ENCODE measurements around the gene MUL1.

- TF ChIP-seq CTCF (conservative IDR thresholded peaks at IDR 0.05 in 1 of 2, IDR thresholded peaks at IDR 0.05 in 1 of 2; ENCODE audit: low read depth in 1 of 2, low read length in 2 of 2) (no peak), EZH2 (IDR thresholded peaks at IDR 0.05; ENCODE audit: low read length, missing control alignments) (no peak)
Measured at GRCh38 chr1:20476265-20477038, 31.5 kb downstream of the MUL1 start.

Measured in fibroblast of lung (primary cell).